CD14-positive monocyte (primary cell): ENCODE results near the gene SYNE2. TPM values are rescaled to one million over a fixed set of nuclear protein-coding genes. Genes with fewer than 3 reads are reported as not detected.
"Not testable (repeated sequence)": the region's sequence is repeated elsewhere in the genome, so short reads cannot be mapped to it uniquely, and the experiment has no call there.

ENCODE experiments used
- DNase-seq, 3 donors: peaks; one replicate each; pipeline ENCODE4 v3.0.0-alpha.2; 2011 to 2022
- H2AFZ ChIP-seq: 2 replicates; pipeline ENCODE4 v1.6.0; 2012; ENCODE audit warnings: mild to moderate bottlenecking, low read depth, low read length, inconsistent platforms; ENCODE audit not compliant: insufficient read depth, poor library complexity, severe bottlenecking
- H3K27ac ChIP-seq, 2 donors: 1 replicate in 1 of 2; 2 replicates in 1 of 2; pipeline ENCODE4 v1.5.1; 2012 to 2013; ENCODE audit warnings: low read length in 2 of 2, control low read depth in 1 of 2, inconsistent platforms in 1 of 2, low read depth in 1 of 2, mild to moderate bottlenecking in 1 of 2
- H3K27me3 ChIP-seq, 2 donors: one replicate each; pipeline versions ENCODE4 v1.6.0 to v1.6.1; 2011 to 2013; ENCODE audit warnings: low read length in 2 of 2; ENCODE audit not compliant: control insufficient read depth in 2 of 2, insufficient read depth in 2 of 2
- H3K36me3 ChIP-seq, 2 donors: replicated peaks in 1 of 2; 1 replicate in 1 of 2; 2 replicates in 1 of 2; pipeline versions ENCODE4 v1.5.1 to v1.6.1; 2012 to 2013; ENCODE audit warnings: low read length in 2 of 2, control low read depth in 1 of 2, inconsistent platforms in 1 of 2, mild to moderate bottlenecking in 1 of 2; ENCODE audit not compliant: insufficient read depth in 2 of 2, control insufficient read depth in 1 of 2
- H3K4me1 ChIP-seq, 2 donors: 1 replicate in 1 of 2; 2 replicates in 1 of 2; pipeline versions ENCODE4 v1.5.1 to v1.6.1; 2012 to 2013; ENCODE audit warnings: low read length in 2 of 2, control low read depth in 1 of 2, inconsistent platforms in 1 of 2, mild to moderate bottlenecking in 1 of 2, moderate library complexity in 1 of 2; ENCODE audit not compliant: insufficient read depth in 2 of 2, control insufficient read depth in 1 of 2
- H3K4me2 ChIP-seq: replicated peaks from 2 replicates; pipeline ENCODE3; 2012; ENCODE audit warnings: low read length, moderate library complexity, mild to moderate bottlenecking; ENCODE audit not compliant: poor library complexity, severe bottlenecking; ENCODE audit errors: extremely low read depth
- H3K4me3 ChIP-seq, 3 experiments: fragments of 200-600 bp in 1 of 3; sonication (generic) in 1 of 3; replicated peaks in 1 of 3; 1 replicate in 2 of 3; 2 replicates in 1 of 3; pipeline ENCODE4 v1.5.1; 2011 to 2013; ENCODE audit warnings: low read length in 3 of 3, mild to moderate bottlenecking in 3 of 3, control low read depth in 2 of 3, low read depth in 2 of 3, inconsistent platforms in 1 of 3, moderate library complexity in 1 of 3
- H3K79me2 ChIP-seq: 2 replicates; pipeline ENCODE4 v1.6.0; 2012; ENCODE audit warnings: mild to moderate bottlenecking, control low read depth, inconsistent platforms, low read length, moderate library complexity; ENCODE audit not compliant: insufficient read depth
- H3K9ac ChIP-seq: 2 replicates; pipeline ENCODE4 v1.6.0; 2017; ENCODE audit warnings: low read length, mild to moderate bottlenecking; ENCODE audit not compliant: insufficient read depth, poor library complexity, severe bottlenecking
- H3K9me3 ChIP-seq, 2 donors: replicated peaks in 1 of 2; 1 replicate in 1 of 2; 2 replicates in 1 of 2; pipeline versions ENCODE4 v1.5.1 to v1.6.1; 2012 to 2013; ENCODE audit warnings: low read length in 2 of 2, control low read depth in 1 of 2; ENCODE audit not compliant: control insufficient read depth in 1 of 2, insufficient read depth in 1 of 2
- H4K20me1 ChIP-seq: 2 replicates; pipeline ENCODE4 v1.6.0; 2012; ENCODE audit warnings: mild to moderate bottlenecking, low read length, control low read depth, moderate library complexity; ENCODE audit not compliant: insufficient read depth
- H3K27ac Mint-ChIP-seq, 7 donors: one replicate each; pipeline ENCODE4 v1.8.0; 2020; ENCODE audit warnings: mild to moderate bottlenecking in 7 of 7, mixed read lengths in 7 of 7, moderate library complexity in 6 of 7, inconsistent platforms in 2 of 7
- H3K27me3 Mint-ChIP-seq, 3 donors: one replicate each; pipeline ENCODE4 v1.8.0; 2021 to 2022; ENCODE audit warnings: low read depth in 3 of 3, mild to moderate bottlenecking in 3 of 3, mixed read lengths in 3 of 3, moderate library complexity in 3 of 3, inconsistent platforms in 1 of 3
- H3K36me3 Mint-ChIP-seq, 2 donors: one replicate each; pipeline ENCODE4 v1.8.0; 2020; ENCODE audit warnings: mixed read lengths in 2 of 2, inconsistent platforms in 1 of 2, mild to moderate bottlenecking in 1 of 2
- H3K4me1 Mint-ChIP-seq: one replicate; pipeline ENCODE4 v1.8.0; 2020; ENCODE audit warnings: mild to moderate bottlenecking, mixed read lengths
- H3K4me3 Mint-ChIP-seq, 2 donors: one replicate each; pipeline ENCODE4 v1.8.0; 2020; ENCODE audit warnings: mild to moderate bottlenecking in 2 of 2, mixed read lengths in 2 of 2, moderate library complexity in 1 of 2
- H3K9me3 Mint-ChIP-seq, 7 donors: one replicate each; pipeline ENCODE4 v1.8.0; 2020 to 2022; ENCODE audit warnings: mixed read lengths in 7 of 7, mild to moderate bottlenecking in 6 of 7, moderate library complexity in 6 of 7, inconsistent platforms in 2 of 7
- CTCF ChIP-seq: fragments of 200-600 bp; IDR thresholded peaks from one replicate; pipeline ENCODE4 v1.8.0; 2022; ENCODE audit warnings: antibody characterized with exemption, mild to moderate bottlenecking
- WGBS: methylation state at CpG from one replicate; pipeline ENCODE4 v1.1.5; 2013; ENCODE audit warnings: missing lambda C conversion rate; ENCODE audit not compliant: insufficient coverage; 5-methylcytosine and 5-hydroxymethylcytosine counted together
- intact Hi-C, 2 donors: fragments of 100-400 bp; cut with micrococcal nuclease; formaldehyde crosslinking; loops; one replicate each; pipeline versions ENCODE4 v1.15.0 to v1.15.1; 2023
- polyA plus RNA-seq, 3 donors: library from polyadenylated mRNA; depleted of rRNA in 1 of 3; unstranded in 2 of 3; stranded (reverse) in 1 of 3; fragments of 300-500 nt in 2 of 3; fragments of >200 nt in 1 of 3; fragmentation: Illumina TruSeq in 2 of 3; gene quantifications; 1 replicate in 2 of 3; 2 replicates in 1 of 3; pipeline ENCODE4 v1.2.3, GENCODE V29; 2012 to 2021

Gene SYNE2
- polyA plus RNA-seq, 3 donors = 0.06 to 0.46 (median 0.44) TPM

- Mint-ChIP-seq H3K27ac (peak overlapping the region in 1 of 7 donors; percentile 18), H3K4me3 (no peak overlapping the region), H3K36me3 (no peaks in the 10 kb centered on the region), H3K4me1 (no peaks in the 10 kb centered on the region), H3K9me3 (peaks cover 5 to 19% (median 7%) of the 10 kb centered on the region in 7 donors), H3K27me3 (peaks cover 3 to 4% (median 3%) of the 10 kb centered on the region in 3 donors)
- no peak for DNase-seq
- no CpG with 5 or more reads among the region's 5 CpGs for WGBS
- Histone ChIP-seq H3K4me3 (no peak overlapping the region), H3K79me2 (no peaks in the 10 kb centered on the region), H3K9ac (no peak overlapping the region), H2AFZ (no peak overlapping the region), H3K27me3 (no peaks in the 10 kb centered on the region), H3K36me3 (no peaks in the 10 kb centered on the region), H3K9me3 (peaks cover 0 to 6% of the 10 kb centered on the region in 2 donors), H4K20me1 (no peaks in the 10 kb centered on the region), H3K4me2 (no peak overlapping the region), H3K27ac (no peak overlapping the region), H3K4me1 (no peaks in the 10 kb centered on the region)
- no peak for TF ChIP-seq CTCF
- intact Hi-C loops = no loop called here
These were observed 186.2 kb downstream of the SYNE2 start for GRCh38 chr14:64038841-64039542.

- Mint-ChIP-seq H3K27ac (no peak overlapping the region), H3K4me1 (no peaks in the 10 kb centered on the region), H3K9me3 (peaks cover 5 to 24% (median 8%) of the 10 kb centered on the region in 7 donors), H3K27me3 (peaks cover 3 to 4% (median 3%) of the 10 kb centered on the region in 3 donors), H3K36me3 (no peaks in the 10 kb centered on the region), H3K4me3 (no peak overlapping the region)
- no peak overlapping the region for H3K9ac ChIP-seq
- no peak overlapping the region for H3K4me3 ChIP-seq
- no CpG with 5 or more reads among the region's 2 CpGs for WGBS
- H3K27ac ChIP-seq = no peak overlapping the region
- no peaks in the 10 kb centered on the region for H3K36me3 ChIP-seq
- no peak overlapping the region for H3K4me2 ChIP-seq
- no peaks in the 10 kb centered on the region for H3K27me3 ChIP-seq
- intact Hi-C loops = no loop called here
- no peak for DNase-seq
- H3K79me2 ChIP-seq = no peaks in the 10 kb centered on the region
- peaks cover 0 to 6% of the 10 kb centered on the region in 2 donors for H3K9me3 ChIP-seq
- H4K20me1 ChIP-seq = no peaks in the 10 kb centered on the region
- TF ChIP-seq CTCF = no peak
- H3K4me1 ChIP-seq = no peaks in the 10 kb centered on the region
- no peak overlapping the region for H2AFZ ChIP-seq
These were observed 187.2 kb downstream of the SYNE2 start for GRCh38 chr14:64040044-64040443.

GRCh38 chr14:64043296-64043695, 190.5 kb downstream of the SYNE2 start:
- H3K27me3 ChIP-seq, H3K4me1 ChIP-seq, H3K4me2 ChIP-seq, H3K9ac ChIP-seq, H3K9me3 ChIP-seq, H3K27ac ChIP-seq, H3K4me3 Mint-ChIP-seq, DNase-seq, H3K79me2 ChIP-seq, H3K36me3 ChIP-seq, H3K4me3 ChIP-seq, H4K20me1 ChIP-seq, H3K36me3 Mint-ChIP-seq, H3K27me3 Mint-ChIP-seq, H3K27ac Mint-ChIP-seq, H2AFZ ChIP-seq, intact Hi-C loops, H3K4me1 Mint-ChIP-seq: not testable (repeated sequence)
- peaks cover 3 to 20% (median 8%) of the 10 kb centered on the region in 7 donors for H3K9me3 Mint-ChIP-seq
- WGBS = 95% methylated on average over 4 of the region's 6 CpGs
